ENCODE measurements around the gene INTU. TPM values are rescaled to one million over a fixed set of nuclear protein-coding genes. Genes with fewer than 3 reads are reported as not detected.

The INTU gene
- polyA plus RNA-seq, 1 experiment, result 11.1 TPM

- peak; percentile 55 for TF ChIP-seq CTCF (IDR thresholded peaks at IDR 0.05; ENCODE audit: low read depth, low read length)
- DNase-seq (ENCODE audit: low read depth, low spot score), result no peak
- H3K27me3 ChIP-seq (ENCODE audit: control insufficient read depth, insufficient read depth, low read length), result no peaks in the 10 kb centered on the region
- no peaks in the 10 kb centered on the region for H3K9me3 ChIP-seq (ENCODE audit: control insufficient read depth, insufficient read depth, low read length)
- no peak overlapping the region for H3K27ac ChIP-seq (ENCODE audit: low read depth, low read length)
- ChIA-PET POLR2A (no interaction called here), CTCF (interaction anchor here (0.8 to 4.2 kb wide), 7 partner anchors 14 to 132 kb away, joined by 3 to 66 read pairs (median 4); no protein-coding TSS in a partner anchor)
- H3K4me3 ChIP-seq (ENCODE audit: low read depth, low read length), result no peak overlapping the region
Observed at GRCh38 chr4:127601029-127601428, 31.7 kb upstream of the INTU start.

DNA sequence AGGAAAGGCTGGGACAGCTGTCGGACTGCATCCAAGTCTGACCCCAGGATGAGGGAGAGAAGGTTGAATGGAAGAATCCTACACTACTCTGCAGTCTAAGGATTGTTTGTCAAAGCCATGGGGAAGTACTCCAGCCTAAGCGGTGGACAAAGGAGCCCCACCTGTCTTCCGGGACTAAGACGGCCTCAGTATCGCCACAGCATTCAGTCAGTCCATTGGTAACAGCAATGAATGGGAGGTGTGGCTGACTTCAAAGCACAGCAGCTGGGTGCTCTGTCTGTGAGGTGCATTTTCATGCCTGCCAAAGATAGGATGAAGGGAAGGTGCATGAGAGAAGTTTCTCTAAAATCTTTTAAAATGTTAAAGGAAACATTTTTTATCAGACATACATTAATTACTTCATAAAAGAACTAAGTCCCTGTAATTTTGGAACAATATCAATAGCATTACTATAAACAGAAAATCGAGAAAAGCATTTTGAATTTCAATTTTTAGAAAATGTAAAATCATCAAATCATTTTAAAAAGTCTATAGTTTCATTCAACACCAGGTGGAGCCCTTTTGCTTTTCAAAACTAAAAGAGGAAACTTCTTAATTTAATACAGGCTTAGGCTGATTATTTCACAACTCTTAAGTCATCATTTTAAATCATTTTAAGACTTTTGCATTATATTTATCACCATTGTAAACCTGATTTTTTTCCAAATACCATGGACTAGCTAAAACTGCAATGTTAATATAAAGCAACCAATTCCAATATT, 27.6 kb upstream of the INTU start:
- DNase-seq (ENCODE audit: low read depth, low spot score), result no peak
- ChIA-PET POLR2A (no interaction called here), CTCF (interaction anchor here (0.5 to 5.7 kb wide), 7 partner anchors 10 to 177 kb away, joined by 4 to 201 read pairs (median 7); partner anchors contain the start of genes HSPA4L and SLC25A31)
- Histone ChIP-seq H3K27me3 (ENCODE audit: control insufficient read depth, insufficient read depth, low read length) (no peaks in the 10 kb centered on the region), H3K4me3 (ENCODE audit: low read depth, low read length) (no peak overlapping the region), H3K9me3 (ENCODE audit: control insufficient read depth, insufficient read depth, low read length) (no peaks in the 10 kb centered on the region), H3K27ac (ENCODE audit: low read depth, low read length) (no peak overlapping the region)
- TF ChIP-seq CTCF (IDR thresholded peaks at IDR 0.05; ENCODE audit: low read depth, low read length), result peak; percentile 43

GRCh38 chr4:127606823-127607222, 25.9 kb upstream of the INTU start:
- H3K27ac ChIP-seq (ENCODE audit: low read depth, low read length), result no peak overlapping the region
- TF ChIP-seq CTCF (IDR thresholded peaks at IDR 0.05; ENCODE audit: low read depth, low read length), result no peak
- CTCF ChIA-PET, result interaction anchor here (0.7 to 5.7 kb wide), 9 partner anchors 9 to 126 kb away, joined by 3 to 201 read pairs (median 3); partner anchors contain the start of gene SLC25A31
- H3K9me3 ChIP-seq (ENCODE audit: control insufficient read depth, insufficient read depth, low read length), result no peaks in the 10 kb centered on the region
- no peaks in the 10 kb centered on the region for H3K27me3 ChIP-seq (ENCODE audit: control insufficient read depth, insufficient read depth, low read length)
- POLR2A ChIA-PET, result no interaction called here
- no peak overlapping the region for H3K4me3 ChIP-seq (ENCODE audit: low read depth, low read length)
- no peak for DNase-seq (ENCODE audit: low read depth, low spot score)

GRCh38 chr4:127609484-127609883, 23.3 kb upstream of the INTU start:
- H3K9me3 ChIP-seq (ENCODE audit: control insufficient read depth, insufficient read depth, low read length), result no peaks in the 10 kb centered on the region
- ChIA-PET CTCF (no interaction called here), POLR2A (no interaction called here)
- no peak for DNase-seq (ENCODE audit: low read depth, low spot score)
- peaks cover 4% of the 10 kb centered on the region for H3K27me3 ChIP-seq (ENCODE audit: control insufficient read depth, insufficient read depth, low read length)
- H3K4me3 ChIP-seq (ENCODE audit: low read depth, low read length), result no peak overlapping the region
- no peak overlapping the region for H3K27ac ChIP-seq (ENCODE audit: low read depth, low read length)
- no peak for TF ChIP-seq CTCF (IDR thresholded peaks at IDR 0.05; ENCODE audit: low read depth, low read length)

- ChIA-PET CTCF (interaction anchor here (1.0 kb wide), 1 partner anchor 122 kb away, joined by 3 read pairs; no protein-coding TSS in a partner anchor), POLR2A (no interaction called here)
- TF ChIP-seq CTCF (IDR thresholded peaks at IDR 0.05; ENCODE audit: low read depth, low read length), result no peak
Observed at GRCh38 chr4:127610488-127610887, 22.3 kb upstream of the INTU start.

More at GRCh38 chr4:127610488-127610887, 22.3 kb upstream of the INTU start:
- Histone ChIP-seq H3K27ac (ENCODE audit: low read depth, low read length) (no peak overlapping the region), H3K27me3 (ENCODE audit: control insufficient read depth, insufficient read depth, low read length) (peaks cover 6% of the 10 kb centered on the region), H3K9me3 (ENCODE audit: control insufficient read depth, insufficient read depth, low read length) (no peaks in the 10 kb centered on the region), H3K4me3 (ENCODE audit: low read depth, low read length) (no peak overlapping the region)
- no peak for DNase-seq (ENCODE audit: low read depth, low spot score)
